GM19193 (cell line): ENCODE results near the gene PDXP.
A peak's percentile ranks its signal among the peaks of the same experiment; 100 is the strongest.

Source experiments
- POLR2A ChIP-seq: IDR thresholded peaks from 4 replicates; pipeline ENCODE4 v1.6.1; 2011; ENCODE audit not compliant: insufficient read depth, insufficient read length; ENCODE audit errors: extremely low read depth

The PDXP gene

GRCh38 chr22:37636186-37636948 is 22.2 kb upstream of the PDXP start:
- no peak for TF ChIP-seq POLR2A

GRCh38 chr22:37636949-37637273 is 21.6 kb upstream of the PDXP start:
- TF ChIP-seq POLR2A: no peak

DNA sequence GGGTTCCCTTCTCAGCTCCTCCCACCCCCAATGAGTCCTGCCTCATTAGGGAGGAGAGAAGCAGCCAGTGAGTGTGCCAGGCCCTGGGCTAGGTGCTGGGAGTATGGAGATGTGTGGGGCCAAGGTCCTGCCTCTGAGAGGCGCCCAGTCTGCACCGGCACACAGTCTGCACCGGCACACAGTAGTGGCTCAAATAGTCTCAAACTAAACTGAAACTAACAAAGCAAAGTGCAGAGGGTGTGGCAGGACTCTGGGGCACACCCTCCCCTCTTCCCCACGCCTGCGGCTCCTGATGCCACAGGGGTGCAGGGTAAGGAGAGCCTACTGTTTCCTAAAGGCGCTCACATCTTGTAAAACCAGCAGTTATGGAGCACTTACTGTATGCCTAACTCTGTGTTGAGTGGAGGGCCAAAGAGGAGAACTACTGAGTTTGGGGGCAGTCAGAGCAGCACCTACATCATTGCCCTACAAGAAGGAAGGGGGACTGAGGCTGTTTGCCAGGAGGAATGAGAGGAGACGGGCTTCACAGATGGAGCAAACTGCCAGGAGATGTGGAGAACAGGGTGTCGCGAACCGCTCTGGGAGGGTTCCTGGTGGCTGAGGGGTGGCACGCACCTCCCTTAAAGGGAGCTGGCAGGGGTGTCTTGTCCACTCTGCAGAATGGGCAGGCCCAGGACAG is 20.0 kb upstream of the PDXP start:
- peak; percentile 4 for TF ChIP-seq POLR2A

- TF ChIP-seq POLR2A: no peak
These were observed 19.3 kb upstream of the PDXP start, which contains the start of gene SH3BP1 for GRCh38 chr22:37639070-37639760. Gene SH3BP1, plus strand, starts transcription at chr22:37639669. Its CDS starts 119 bp downstream, at chr22:37639788.

DNA sequence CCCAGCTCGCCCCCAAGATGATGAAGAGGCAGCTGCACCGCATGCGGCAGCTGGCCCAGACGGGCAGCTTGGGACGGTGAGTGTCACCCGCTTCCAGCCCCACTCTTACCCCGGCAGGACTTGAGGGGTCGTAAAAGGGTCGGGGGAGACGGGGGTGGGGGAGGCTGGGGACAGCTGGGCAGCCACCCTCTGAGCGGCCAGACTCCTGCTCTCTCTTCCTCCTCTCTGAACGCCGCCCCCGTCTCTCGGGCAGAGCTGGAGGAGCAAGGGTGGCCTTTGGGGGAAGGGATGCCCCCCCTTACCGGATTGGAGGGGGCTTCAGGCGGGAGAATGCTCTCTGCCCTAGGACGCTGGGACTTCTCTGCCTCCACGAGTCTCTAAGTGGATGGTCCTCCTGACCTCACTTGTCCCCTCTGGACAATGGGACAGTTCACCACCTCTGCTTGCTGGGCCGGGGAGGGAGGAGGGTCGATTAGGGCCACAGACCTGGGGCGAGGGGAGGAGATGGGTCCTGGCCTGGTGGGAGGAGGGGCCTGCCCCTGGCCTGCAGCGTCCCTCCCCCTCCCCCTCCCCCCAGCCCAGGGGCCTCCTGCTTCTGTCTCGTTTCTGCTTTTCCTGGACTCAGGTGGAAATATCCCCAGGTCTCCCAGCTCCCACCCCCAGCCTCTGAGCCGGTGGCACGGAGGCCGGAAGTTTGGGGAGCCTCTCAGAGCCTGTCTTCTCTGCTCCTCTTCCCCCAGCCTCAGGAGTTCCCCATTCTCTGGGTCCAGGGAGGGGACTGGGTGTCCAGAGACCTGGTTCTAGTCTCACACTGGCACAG is 18.5 kb upstream of the PDXP start:
- TF ChIP-seq POLR2A: no peak

DNA sequence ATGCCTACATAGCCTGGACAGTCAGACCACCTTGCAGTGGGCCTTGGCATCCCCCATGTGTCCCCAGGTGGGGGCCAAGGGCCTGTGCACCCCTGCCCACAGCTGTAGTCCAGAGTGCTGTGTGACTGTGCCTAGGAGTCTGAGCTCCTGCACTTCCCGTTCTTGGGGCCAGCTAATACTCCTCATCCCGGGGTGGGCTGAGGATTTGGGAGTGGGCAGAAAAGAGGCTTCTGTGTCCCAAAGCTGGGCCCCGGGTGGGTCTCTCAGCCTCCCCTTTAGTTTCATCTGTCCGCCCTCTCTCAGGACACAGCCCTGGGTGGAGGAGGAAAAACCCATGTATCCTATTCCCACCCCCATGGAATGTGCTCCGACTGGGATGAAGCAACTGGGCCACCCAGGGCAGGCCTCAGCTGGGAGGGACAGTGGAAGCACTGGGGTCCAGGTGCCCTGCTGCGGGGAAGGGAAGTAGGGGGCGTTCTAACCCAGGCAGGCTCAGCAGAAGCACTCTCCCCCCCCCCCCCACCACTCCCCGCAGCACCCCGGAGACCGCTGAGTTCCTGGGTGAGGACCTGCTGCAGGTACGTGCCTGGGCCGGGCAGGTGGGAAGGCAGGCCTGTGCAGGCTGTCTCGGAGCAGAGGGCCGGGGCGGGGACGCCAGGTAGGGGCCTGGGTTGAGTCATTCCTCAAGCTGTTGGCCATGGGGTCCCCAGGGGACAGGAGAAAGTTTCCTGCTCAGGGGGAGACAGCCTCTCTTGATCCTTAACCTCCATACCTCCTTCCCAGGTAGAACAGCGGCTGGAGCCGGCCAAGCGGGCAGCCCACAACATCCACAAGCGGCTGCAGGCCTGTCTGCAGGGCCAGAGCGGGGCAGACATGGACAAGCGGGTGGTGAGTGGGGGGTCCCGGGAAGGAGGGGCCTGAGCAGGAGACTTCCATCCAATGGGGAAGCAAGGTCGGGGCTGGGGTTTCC is 17.6 kb upstream of the PDXP start:
- TF ChIP-seq POLR2A: no peak

GRCh38 chr22:37641561-37641949 is 17.0 kb upstream of the PDXP start:
- TF ChIP-seq POLR2A: no peak

- no peak for TF ChIP-seq POLR2A
These were observed 15.2 kb upstream of the PDXP start for GRCh38 chr22:37643225-37643847.

- TF ChIP-seq POLR2A: no peak
These were observed 11.2 kb upstream of the PDXP start for GRCh38 chr22:37647317-37647716.

- TF ChIP-seq POLR2A: no peak
These were observed 10.6 kb upstream of the PDXP start for GRCh38 chr22:37647928-37648327.

GRCh38 chr22:37650463-37651136 is 7.9 kb upstream of the PDXP start:
- no peak for TF ChIP-seq POLR2A

- no peak for TF ChIP-seq POLR2A
These were observed 3.8 kb upstream of the PDXP start for GRCh38 chr22:37654563-37655251.
